ENCODE measurements around the gene SCG5. TPM values are rescaled to one million over a fixed set of nuclear protein-coding genes. Genes with fewer than 3 reads are reported as not detected.

Gene SCG5
- total and polyA plus RNA-seq, 2 of the 13 experiments (the other 11 are each of a cell fraction or from before 2014, with no cell fraction given) = 2.3 to 3.5 TPM

GRCh38 chr15:32657941-32658340, 16.4 kb downstream of the SCG5 start:
- no TSS peak for BruUV-seq (replicated peaks)
- TF ChIP-seq ZNF530 (CRISPR knock-in tag; IDR thresholded peaks at IDR 0.05; ENCODE audit: low read depth) (no peak), MEF2D (CRISPR knock-in tag; IDR thresholded peaks at IDR 0.05) (no peak), ZNF597 (CRISPR knock-in tag; IDR thresholded peaks at IDR 0.05) (no peak), SALL1 (CRISPR knock-in tag; IDR thresholded peaks at IDR 0.05) (no peak), HMGXB3 (CRISPR knock-in tag; IDR thresholded peaks at IDR 0.05; ENCODE audit: borderline replicate concordance) (no peak), YEATS2 (CRISPR knock-in tag; IDR thresholded peaks at IDR 0.05; ENCODE audit: borderline replicate concordance) (no peak), ZNF558 (CRISPR knock-in tag; IDR thresholded peaks at IDR 0.05; ENCODE audit: borderline replicate concordance) (no peak), HOXD1 (CRISPR knock-in tag; IDR thresholded peaks at IDR 0.05) (no peak), NKX3-1 (CRISPR knock-in tag; IDR thresholded peaks at IDR 0.05) (no peak), ZNF136 (CRISPR knock-in tag; IDR thresholded peaks at IDR 0.05; ENCODE audit: low read depth) (no peak), ATF1 (CRISPR knock-in tag; IDR thresholded peaks at IDR 0.05) (no peak), SP5 (CRISPR knock-in tag; IDR thresholded peaks at IDR 0.05; ENCODE audit: borderline replicate concordance, low read depth) (no peak), CREBL2 (CRISPR knock-in tag; IDR thresholded peaks at IDR 0.05; ENCODE audit: borderline replicate concordance) (no peak), FOXO1 (CRISPR knock-in tag; IDR thresholded peaks at IDR 0.05) (no peak), ZNF713 (CRISPR knock-in tag; IDR thresholded peaks at IDR 0.05) (no peak), ZNF414 (CRISPR knock-in tag; IDR thresholded peaks at IDR 0.05) (no peak)
- no peaks in the 10 kb centered on the region for H3K4me1 ChIP-seq (ENCODE audit: insufficient read depth, low read length)

More at GRCh38 chr15:32657941-32658340, 16.4 kb downstream of the SCG5 start:
- POLR2A ChIA-PET = no interaction called here
- Histone ChIP-seq H3K4me2 (ENCODE audit: low read depth, low read length) (no peak overlapping the region), H4K20me1 (ENCODE audit: insufficient read depth, low read length) (no peaks in the 10 kb centered on the region), H3K4me3 (replicated peaks in 1 of 3; ENCODE audit: insufficient read depth in 1 of 3, low read depth in 2 of 3, low read length in 3 of 3) (no peak overlapping the region), H3K36me3 (replicated peaks in 1 of 2; ENCODE audit: control insufficient read depth in 1 of 2, insufficient read depth in 2 of 2, low read length in 2 of 2) (no peaks in the 10 kb centered on the region), H3K9me3 (ENCODE audit: low read length) (no peaks in the 10 kb centered on the region), H3K79me2 (ENCODE audit: insufficient read depth, low read length) (no peaks in the 10 kb centered on the region), H2AFZ (ENCODE audit: low read length) (no peak overlapping the region), H3K27me3 (ENCODE audit: control insufficient read depth in 1 of 2, insufficient read depth in 2 of 2, low read length in 2 of 2) (no peaks in the 10 kb centered on the region), H3K27ac (ENCODE audit: extremely low read length, insufficient read depth, low read length) (no peak overlapping the region), H3K9ac (ENCODE audit: insufficient read depth, low read depth, low read length) (no peak overlapping the region)
- intact Hi-C loops (cut with micrococcal nuclease; ENCODE audit: unreplicated experiment) (loop anchor here (5.0 kb wide), 1 partner anchor 114 kb away; no protein-coding TSS in a partner anchor), in situ Hi-C loops (cut with HindIII; ENCODE audit: extremely low pct_ligation_motif_present, low pct_unique_long_range_greater_than_20kb) (no loop called here)
- WGBS (ENCODE audit: low lambda C conversion rate) = 86% methylated on average over 2 of the region's 2 CpGs
- ATAC-seq = no peak
- CTCF ChIA-PET (ENCODE audit: low intra/inter-chr PET ratio, low total read pairs) = no interaction called here
- DNase-seq (ENCODE audit: low spot score) = no peak
- no peak for FAIRE-seq
